NCI-H82 (cell line): ENCODE data around the gene STK11.

ENCODE experiments used
- DNase-seq: peaks from one replicate; lab custom pipeline; 2025; lab: John Stamatoyannopoulos, UW

The STK11 gene, protein sequence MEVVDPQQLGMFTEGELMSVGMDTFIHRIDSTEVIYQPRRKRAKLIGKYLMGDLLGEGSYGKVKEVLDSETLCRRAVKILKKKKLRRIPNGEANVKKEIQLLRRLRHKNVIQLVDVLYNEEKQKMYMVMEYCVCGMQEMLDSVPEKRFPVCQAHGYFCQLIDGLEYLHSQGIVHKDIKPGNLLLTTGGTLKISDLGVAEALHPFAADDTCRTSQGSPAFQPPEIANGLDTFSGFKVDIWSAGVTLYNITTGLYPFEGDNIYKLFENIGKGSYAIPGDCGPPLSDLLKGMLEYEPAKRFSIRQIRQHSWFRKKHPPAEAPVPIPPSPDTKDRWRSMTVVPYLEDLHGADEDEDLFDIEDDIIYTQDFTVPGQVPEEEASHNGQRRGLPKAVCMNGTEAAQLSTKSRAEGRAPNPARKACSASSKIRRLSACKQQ

DNA sequence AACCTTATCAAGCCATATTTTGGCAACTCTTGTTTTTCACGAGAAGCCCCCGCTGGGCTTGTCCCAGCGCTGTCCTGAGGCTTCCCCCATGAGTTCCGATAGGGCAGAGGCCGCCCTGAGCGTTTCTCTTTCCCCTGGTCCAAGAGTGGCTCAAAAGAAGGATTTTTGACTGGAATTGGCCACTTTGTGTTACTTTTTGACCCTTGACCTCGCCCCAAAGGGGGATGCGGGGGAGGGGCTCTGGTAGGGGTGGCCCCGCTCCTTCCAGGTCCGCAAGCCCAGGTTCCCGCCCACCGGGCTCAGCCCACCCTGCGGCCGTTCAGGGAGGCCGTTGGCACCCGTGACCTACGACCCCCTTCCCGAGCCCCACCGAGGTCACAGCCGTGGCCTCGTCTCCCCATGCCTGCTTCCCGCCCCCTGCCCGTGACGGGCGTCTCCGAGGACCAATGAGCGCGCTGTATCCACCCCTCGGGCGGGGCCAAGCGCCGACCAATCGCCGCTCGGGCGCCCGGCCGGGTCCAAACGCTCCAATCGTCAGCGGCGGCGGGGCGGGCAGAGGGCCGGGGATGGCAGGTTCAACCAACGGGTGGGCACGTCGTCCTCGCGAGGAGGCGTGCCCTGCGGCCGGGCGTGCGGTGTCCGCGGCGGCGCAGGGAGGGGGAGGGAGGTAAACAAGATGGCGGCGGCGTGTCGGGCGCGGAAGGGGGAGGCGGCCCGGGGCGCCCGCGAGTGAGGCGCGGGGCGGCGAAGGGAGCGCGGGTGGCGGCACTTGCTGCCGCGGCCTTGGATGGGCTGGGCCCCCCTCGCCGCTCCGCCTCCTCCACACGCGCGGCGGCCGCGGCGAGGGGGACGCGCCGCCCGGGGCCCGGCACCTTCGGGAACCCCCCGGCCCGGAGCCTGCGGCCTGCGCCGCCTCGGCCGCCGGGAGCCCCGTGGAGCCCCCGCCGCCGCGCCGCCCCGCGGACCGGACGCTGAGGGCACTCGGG, at the start of gene STK11:
Gene STK11 (plus strand): TSS at position 665 of the 986 bp plus-strand sequence. CDS start 1,136 bp downstream, outside the sequence.
- peak; percentile 96 for DNase-seq

DNA sequence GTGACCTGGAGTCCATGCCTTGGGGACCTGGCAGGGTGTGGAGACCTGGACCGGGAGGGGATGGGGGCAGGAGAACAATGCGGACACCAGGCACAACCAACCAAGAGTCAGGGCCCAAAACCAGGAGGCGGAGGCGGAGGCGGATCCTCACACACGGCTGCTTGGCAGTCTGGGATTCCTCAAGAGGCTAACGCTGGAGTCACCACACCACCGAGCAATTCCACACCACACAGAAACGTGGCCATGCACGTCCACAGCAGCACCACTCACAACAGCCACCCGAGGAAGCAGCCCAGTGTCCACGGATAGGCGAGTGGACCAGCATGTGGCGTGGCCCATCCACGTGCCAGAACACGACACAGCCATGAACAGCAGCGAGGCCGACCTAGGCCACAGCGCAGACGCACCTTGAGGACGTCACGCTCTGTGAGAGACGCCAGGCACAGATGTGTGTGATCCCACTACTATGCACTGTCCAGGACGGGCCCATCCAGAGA, 49.2 kb upstream of the STK11 start:
- no peak for DNase-seq

DNA sequence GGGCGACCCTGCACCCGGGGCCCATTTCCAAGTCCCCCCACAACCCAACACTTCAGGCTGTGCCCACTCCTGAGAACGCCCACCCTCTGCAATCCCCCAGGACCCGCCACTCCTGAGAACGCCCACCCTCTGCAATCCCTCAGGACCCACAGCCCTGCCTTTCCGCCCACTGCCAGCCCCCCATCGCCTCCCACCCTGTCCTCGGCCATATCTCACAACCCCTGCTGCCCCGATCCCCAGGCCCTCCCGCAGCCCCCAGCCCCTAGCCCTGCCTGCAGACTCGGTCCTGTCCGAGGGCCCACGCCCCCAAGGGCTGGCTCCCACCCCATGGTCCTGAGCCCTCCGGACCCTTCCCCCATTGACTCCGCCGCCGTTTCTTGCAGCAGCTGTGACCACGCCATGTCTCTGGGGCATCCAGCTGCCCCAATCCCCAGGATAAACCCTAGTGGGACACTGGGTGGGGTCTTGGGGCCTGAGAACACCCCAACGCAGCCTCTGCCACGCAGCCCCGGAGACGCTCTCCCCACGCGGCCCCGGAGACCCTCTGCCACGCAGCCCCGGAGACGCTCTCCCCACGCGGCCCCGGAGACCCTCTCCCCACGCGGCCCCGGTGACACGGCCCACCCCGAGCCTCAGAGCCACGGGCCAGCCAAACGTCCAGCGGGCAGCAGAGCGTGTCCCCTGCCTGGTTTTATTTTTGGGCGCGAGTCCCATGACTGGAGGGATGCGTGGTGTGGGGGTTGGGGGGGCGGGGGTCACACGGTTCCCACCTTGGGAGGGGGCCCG, 48.6 kb upstream of the STK11 start:
- DNase-seq, result no peak

DNA sequence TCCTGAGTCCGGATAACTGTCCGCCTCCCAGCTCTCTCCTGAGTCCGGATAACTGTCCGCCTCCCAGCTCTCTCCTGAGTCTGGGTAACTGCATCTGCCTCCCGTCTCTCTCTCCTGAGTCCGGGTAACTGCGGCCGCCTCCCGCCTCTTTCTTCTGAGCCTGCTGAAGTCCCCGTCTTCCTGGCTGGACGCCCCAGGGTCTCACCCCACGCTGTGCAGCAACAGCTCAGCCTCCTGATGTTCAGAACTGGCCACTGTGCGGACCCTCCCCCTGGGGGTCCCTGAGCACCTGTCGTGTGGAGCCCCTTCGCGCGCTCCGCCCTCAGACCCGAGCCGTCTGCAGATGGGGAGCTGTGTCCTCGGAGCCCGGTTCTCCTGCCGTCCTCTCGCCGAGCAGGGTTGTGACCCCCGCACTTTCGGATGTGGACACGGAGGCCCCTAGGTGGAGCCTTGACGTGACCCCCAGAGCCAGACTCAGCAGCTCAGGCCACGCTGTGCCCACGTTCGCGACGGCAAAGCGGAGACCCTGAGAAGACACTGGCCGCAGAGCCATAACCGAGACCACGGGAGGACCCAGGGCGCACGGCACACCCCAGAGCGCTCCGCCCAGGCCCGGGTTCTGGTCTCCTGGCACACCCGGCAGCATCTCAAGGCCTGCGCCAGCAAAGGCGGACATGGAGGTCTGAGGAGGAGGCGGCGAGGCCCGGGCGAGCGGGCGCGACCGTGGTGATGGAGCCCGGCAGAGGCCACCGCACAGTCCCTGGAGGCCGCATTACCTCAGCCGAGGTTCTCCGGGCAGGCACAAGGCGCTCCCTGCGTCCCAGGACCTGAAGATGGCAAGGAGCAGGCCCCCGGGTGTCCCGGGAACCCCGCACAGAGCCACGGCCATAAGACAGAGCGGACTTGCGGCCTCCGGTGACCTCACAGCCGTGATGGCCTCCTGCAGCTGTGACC, 47.4 kb upstream of the STK11 start:
- DNase-seq, result no peak

DNA sequence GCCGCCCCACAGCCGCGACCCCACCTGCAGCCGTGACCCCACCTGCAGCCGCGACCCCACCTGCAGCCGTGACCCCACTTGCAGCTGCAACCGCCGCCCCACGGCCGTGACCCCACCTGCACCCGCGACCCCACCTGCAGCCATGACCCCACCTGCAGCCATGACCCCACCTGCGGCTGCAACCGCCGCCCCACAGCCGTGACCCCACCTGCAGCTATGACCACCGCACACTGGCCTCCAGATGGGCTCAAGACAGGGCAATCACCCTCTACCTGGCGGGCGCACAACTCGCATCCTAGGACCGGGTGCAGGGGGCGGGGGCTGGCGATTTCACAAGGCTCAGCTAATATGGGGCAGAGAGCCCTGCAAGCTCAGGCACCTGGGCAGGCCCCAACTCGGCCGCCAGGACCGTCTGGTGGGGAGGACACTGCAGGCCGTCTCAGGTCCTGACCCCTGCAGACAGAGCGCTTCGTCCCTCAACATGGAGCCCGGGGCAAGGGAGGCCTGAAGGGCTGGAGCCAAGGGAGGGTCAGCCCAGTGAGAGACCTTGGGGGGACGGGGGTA, 46.6 kb upstream of the STK11 start:
- no peak for DNase-seq

DNA sequence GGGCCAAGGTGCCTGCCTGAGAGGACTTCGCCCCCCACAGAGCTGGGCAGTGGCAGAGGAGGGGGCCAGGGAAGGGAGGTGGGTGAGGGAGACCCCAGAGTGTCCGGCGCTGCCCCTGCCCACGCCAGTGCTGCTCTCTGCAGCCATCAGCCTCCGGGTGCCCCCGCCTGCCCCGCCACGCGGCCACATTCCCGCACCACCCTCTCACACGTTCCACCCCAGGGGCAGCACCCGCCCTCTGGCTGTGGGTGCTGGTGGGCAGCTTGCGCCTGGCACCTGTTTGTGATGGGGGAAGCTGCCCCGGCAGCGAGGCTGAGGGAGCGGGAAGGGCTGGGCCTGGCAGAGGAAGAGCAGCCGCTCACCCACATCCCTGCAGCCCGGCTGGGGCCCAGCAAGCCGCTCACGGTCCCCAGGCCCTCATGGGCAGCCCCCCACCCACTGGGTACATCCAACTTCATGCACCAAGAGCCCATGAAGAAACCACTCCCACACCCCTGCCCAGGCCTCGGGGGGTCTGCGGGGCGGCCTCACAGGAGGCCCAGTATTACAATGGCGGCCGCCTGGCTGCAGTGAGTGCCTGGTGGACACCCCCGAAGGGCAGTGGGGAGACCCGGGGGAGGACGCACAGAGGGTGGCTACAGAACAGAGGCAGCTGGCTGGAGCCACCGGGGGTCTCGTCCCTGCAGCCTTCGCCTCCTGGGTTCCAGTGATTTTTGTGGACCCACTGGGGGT, 45.5 kb upstream of the STK11 start:
- no peak for DNase-seq

DNA sequence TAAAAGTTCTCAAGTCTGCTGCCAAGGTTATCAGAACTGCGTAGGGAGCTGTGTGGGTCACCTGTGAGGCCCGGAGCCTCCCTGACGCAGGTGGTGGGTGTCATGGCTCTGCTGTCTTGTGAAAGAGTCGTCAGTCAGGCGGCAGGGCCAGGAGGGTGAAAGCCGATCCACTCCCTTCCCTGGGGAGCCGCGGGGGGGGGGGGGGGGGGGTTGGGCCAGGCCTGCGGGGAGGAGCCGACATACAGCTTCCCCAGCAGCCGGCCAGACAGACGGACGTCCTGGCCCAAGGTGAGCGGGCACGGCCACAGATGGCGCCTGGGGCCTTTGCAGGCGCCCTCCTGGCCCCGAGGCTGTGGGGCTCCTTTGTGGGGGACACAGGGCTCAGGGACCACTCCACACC, 43.9 kb upstream of the STK11 start:
- peak; percentile 46 for DNase-seq

DNA sequence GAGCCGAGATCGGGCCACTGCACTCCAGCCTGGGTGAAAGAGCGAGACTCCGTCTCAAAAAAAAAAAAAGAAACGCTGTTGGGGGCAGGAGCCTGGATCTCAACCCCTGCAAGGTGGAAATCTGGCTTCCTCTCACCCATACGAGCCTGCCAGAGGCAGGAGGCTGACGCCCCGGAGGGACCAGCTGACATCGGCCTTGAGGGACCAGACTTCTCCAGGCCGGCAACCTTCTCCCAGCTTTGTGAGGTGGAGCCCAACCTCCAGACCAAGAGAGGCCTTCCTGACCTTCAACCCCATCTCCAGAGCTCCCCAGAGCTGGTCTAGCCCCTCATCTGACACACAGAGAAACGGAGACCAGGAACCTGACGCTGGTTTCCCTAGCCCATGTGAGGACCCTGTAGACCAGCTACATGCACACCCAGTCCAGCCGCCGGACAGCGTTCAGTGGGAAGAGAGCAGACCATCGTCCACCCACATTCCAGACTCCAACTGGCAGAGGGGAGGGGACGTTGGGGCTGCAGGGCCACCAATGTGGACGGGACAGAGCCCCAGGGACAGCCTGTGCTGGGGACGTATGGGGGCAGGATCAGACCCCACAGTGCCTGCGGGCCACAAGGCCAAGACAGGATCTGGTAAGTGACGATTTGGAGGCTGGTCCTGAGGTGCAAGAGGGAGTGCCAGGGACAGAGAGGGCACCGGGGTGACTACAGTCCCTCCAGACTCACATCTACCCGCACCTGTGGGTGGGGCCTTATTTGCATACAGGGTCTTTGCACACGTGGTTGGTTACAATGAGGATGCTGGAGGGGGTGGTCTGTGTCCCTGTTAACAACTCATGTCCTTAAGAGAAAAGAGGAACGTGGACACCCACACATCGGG, 42.9 kb upstream of the STK11 start:
- no peak for DNase-seq

DNA sequence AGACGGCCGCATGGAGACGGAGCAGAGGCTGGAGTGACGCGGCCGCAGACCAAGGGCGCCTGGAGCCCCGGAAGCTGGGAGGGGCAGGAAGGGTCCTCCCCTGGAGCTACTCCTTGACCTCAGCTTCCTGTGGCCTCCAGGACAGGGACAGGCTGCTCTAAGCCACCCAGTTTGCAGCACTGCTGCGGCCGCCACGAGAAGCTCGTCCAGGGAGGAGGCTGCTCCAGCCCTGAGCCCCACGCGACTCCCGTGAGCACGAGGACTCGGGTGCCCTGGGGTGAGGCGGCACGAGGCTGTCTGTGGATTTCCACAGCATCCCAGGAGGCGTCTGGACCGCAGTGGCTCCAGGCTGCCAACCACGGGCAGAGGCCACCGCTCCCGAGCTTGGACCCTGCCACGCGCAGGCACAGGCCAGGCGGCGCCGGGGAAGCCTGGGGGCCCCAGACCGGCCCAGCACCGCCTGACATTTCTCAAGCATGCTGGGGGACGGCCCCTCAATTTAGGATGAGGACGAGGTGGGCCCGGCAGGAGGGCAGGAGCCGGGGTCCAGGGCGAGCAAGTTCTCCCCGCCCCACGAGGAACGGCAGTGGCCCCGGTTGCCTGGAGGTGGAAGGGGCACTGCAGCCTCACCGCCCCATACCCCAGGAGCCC, 42.2 kb upstream of the STK11 start:
- DNase-seq, result no peak

DNA sequence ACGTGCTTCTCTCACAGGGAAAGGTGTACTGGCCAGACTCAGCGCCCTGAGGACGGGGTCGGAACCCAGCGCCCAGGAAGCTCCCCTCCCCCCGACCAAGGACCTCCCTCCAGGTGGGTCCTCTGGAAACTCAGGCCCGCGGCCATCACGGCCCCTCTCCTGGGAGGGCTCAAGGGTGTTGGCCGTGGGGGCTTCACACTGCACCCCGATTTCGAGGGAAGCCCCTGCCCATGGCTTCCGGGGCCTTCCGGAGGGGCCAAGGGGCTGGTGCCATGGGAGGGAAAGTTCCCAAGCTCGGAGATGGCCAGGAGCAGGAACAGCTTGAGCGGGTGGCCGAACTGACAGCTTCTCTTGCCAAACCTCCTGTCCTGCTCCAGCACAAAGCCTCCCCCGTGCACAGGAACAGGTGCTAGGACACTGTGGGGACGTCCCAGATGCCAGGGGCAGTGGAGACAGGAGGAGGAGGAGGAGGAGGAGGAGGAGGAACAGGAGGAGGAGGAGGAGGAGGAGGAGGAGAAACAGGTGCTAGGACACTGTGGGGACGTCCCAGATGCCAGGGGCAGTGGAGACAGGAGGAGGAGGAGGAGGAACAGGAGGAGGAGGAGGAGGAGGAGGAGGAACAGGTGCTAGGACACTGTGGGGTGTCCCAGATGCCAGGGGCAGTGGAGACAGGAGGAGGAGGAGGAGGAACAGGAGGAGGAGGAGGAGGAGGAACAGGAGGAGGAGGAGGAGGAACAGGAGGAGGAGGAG, 41.5 kb upstream of the STK11 start:
- no peak for DNase-seq

DNA sequence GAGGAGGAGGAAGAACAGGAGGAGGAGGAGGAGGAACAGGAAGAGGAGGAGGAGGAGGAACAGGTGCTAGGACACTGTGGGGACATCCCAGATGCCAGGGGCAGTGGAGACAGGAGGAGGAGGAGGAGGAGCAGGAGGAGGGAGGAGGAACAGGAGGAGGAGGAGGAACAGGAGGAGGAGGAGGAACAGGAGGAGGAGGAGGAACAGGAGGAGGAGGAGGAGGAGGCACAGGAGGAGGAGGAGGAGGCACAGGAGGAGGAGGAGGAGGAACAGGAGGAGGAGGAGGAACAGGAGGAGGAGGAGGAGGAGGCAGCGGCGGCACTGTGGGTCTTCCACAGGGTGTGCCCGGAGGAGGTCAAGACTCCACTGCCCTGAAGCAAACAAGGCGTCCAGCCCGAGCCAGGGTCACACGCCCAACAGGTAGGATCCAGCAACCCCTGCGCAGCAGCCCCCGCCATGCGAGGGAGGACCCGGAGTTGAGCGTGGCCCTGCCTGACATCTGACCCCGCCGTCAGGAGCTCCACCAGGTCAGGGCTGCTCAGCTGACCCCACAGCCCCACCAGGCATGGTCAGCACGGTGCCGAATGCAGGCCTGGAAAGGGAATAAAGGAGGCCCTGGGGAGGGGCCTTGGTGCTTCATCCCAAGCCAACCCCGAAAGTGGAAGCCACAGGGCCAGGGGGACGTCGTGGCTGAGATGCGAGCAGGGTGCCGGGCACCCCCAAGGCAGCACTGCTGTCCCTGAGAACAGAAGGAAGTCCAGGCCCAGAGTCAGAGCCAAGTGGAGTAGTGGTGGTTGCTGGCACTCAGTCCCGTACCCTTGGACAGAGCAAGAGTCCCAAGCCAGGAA, 40.7 kb upstream of the STK11 start:
- no peak for DNase-seq

DNA sequence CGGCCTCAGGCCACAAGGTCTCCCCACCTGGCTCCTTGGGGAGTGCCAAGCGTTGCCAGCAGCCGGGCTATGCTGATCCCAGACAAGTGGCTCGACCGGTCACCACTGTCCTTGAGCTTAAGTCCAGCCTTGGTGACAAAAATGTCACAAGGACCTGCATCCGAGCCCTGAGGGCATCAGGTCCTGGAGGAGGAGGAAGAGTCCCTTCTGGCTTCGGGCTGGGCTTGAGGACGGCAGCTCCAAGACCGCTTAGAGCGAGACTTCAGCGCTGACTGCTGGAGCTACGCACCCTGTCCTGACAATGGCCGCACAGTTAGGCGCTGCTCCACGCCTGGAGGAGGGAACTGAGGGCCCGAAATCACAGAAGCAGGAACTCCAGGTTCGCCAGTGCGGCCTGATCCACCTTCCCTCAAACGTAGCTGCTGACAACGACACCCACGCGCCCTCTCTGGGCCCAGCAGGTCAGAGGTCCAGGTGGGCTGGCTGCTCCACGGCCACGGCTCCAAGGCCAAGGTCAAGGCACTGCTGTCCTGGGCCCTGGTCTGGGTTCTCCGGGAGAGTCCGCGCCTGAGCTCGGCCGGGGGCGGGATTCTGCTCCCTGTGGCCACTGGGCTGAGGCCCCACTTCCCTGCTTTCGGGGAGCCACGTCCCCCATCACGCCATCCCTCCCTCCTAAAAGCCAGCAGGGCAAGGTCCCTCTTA, 38.6 kb upstream of the STK11 start:
- no peak for DNase-seq

DNA sequence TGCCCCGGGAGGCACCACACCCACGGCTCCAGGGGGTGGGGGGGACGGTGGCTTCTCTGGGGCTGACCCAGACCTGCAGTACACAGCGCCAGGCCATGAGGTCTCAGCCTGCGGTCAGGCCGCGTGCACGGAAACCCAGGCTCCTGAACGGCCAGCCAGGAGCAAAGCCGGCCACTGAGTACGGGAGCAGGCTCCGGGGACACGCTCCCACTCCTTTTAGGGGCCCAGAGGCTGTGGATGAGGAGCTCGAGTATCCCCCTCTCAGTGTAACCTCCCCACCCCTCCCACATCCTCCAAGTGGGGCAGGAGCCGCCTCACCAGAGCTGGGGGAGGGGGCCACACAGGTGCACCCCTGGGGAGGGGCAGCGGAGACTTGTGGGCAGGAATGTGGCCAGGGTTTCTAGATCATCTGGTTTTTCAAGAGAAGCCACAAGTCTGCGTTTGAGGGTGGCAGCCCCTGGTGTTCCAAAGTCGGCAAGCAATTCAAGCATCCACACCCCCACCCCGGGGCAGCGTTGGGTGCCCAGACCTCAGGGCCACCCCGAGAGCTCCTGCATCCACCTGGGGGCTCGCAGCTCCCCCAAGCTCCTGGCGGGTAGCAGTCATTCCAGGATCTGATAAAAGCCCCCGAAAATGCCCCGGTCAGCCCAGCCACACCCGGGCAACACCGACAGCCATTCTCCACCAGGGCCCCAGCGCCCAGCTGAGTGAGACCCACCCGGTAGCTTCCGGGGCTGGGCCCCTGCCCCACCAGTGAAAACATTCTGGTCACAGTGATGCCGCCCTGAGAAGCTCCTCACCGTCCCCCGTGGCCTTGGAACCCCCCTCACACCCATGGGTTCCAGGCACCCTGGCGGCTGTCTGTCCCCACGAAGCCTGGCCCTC, 37.6 kb upstream of the STK11 start:
- DNase-seq, result no peak

DNA sequence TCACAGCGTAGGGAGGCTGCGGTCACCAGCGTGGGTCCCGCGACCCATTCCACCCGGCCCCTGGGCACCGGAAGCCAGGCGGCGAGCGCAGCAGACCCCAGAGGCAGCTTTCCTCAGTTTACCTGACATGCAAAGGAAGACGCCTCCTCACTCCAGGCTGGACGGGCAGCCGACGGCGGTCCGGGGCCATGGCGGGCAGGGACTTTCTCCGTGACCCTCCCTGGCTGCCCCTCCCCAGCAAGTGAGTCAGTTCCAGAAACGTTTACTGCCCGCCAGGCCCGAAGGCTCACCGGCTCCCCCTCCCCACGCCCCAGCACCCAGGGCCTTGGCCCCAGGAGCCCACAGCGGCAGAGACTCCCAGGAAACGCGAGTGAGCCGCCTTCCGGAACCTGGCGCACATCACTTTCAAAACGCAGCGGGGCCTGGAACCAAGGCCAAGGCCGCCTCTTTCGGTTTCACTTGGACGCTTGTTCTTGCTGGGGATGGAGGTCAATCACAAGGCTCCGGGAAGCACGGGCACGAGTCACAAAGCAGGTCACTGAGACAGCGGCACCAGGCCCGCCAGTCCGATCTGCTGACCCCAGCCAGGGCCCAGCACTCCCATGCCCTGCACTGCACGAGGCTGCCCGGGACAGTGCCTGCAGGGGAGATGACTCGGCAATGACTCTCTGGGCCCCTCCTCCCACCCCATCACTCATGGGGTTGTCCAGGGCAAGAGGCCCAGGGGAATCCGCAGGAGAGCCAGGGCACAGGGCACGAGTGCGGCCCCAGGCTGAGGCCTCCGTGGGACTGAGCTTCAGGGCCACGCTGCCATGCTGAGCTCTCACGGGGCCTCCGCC, 36.8 kb upstream of the STK11 start:
- DNase-seq, result no peak
